Brain microvascular endothelial cell (primary cell): Measurements from ENCODE around the gene CDC42EP3.

ENCODE experiments used
- DNase-seq: peaks from one replicate; pipeline ENCODE4 v3.0.0-alpha.2; 2020
- H3K27ac ChIP-seq: fragments of 250-450 bp; sonication (Bioruptor Pico); 2 replicates; pipeline ENCODE4 v1.5.1; 2020; ENCODE audit warnings: mild to moderate bottlenecking, moderate library complexity
- H3K27me3 ChIP-seq: fragments of 250-450 bp; sonication (Bioruptor Pico); replicated peaks from 2 replicates; pipeline ENCODE4 v1.5.1; 2020; ENCODE audit warnings: mild to moderate bottlenecking
- H3K36me3 ChIP-seq: fragments of 250-450 bp; sonication (Bioruptor Pico); replicated peaks from 2 replicates; pipeline ENCODE4 v1.5.1; 2020; ENCODE audit warnings: mild to moderate bottlenecking
- H3K4me3 ChIP-seq: 2 replicates; pipeline ENCODE4 v1.5.1; 2011; ENCODE audit warnings: low read depth, mild to moderate bottlenecking, control low read depth, low read length, moderate library complexity
- in situ Hi-C: cut with HindIII; loops from 2 replicates; pipeline ENCODE4 v1.10.0; 2017; ENCODE audit warnings: low sequenced_read_pairs, low pct_ligation_motif_present
- TF ChIP-seq, protein P1 (sequence below): IDR thresholded peaks from 2 replicates; pipeline ENCODE4 v1.5.1; 2011; ENCODE audit warnings: low read depth, mild to moderate bottlenecking, moderate library complexity, low read length, control low read depth, inconsistent platforms; ENCODE audit errors: missing control alignments

CDC42EP3 gene

DNA sequence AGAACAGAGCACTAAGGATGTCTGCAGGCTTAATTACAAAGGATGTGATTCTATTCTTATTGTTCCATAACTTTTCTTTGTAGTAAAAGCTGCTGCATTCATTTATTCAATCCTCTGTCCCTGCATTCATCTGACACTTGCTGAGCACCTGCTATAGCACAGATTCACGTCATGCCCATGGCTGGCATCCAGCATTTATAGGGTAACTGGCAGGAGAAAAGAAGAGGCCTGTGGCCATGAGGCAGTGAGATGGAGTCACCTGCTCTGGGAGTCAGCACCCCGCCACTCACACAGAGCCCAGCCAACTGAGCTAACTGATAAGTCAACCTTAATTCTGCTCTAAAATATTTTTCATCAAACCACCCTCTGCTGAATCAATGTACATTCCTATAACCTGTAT, 18.3 kb upstream of the CDC42EP3 start:
- TF ChIP-seq, protein P1, sequence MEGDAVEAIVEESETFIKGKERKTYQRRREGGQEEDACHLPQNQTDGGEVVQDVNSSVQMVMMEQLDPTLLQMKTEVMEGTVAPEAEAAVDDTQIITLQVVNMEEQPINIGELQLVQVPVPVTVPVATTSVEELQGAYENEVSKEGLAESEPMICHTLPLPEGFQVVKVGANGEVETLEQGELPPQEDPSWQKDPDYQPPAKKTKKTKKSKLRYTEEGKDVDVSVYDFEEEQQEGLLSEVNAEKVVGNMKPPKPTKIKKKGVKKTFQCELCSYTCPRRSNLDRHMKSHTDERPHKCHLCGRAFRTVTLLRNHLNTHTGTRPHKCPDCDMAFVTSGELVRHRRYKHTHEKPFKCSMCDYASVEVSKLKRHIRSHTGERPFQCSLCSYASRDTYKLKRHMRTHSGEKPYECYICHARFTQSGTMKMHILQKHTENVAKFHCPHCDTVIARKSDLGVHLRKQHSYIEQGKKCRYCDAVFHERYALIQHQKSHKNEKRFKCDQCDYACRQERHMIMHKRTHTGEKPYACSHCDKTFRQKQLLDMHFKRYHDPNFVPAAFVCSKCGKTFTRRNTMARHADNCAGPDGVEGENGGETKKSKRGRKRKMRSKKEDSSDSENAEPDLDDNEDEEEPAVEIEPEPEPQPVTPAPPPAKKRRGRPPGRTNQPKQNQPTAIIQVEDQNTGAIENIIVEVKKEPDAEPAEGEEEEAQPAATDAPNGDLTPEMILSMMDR = no peak
- no peak for DNase-seq
- Histone ChIP-seq H3K4me3 (no peak overlapping the region), H3K27me3 (no peaks in the 10 kb centered on the region), H3K36me3 (no peaks in the 10 kb centered on the region), H3K27ac (peak overlapping the region; percentile 80)
- in situ Hi-C loops = no loop called here

DNA sequence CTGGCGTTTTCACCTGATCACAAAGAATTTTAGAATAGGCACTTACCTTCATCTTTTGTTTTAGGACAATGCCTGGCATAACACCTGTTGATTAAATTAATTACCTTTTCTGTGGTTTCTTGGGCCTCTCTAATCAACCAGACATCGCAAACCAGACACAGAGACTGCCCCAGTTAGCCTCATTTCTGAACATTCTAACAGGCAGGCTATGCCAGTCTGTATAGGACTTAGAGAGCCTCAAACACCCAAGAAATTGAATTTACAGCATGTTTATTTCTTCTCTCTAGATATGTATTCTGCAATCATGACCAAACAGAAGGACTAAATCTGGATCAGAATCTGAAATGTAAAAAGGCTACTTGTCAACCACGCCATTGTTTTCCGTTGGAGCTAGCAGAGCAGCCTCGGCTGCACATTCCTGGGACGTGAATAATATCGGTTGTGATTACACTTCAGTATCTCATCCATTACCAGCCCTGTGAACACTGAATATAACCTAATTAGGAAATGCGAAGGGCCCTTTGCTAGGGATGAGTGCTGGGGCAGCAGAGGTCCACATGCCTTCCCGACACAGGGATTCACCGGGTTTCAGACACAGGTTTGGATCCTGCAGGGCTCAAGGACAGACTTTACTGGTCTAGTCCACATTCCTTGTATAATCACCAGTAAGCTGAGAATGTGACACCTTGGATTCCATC, 17.5 kb upstream of the CDC42EP3 start:
- DNase-seq = peak; percentile 85
- Histone ChIP-seq H3K36me3 (no peaks in the 10 kb centered on the region), H3K4me3 (no peak overlapping the region), H3K27me3 (no peaks in the 10 kb centered on the region), H3K27ac (peak overlapping the region; percentile 80)
- in situ Hi-C loops = no loop called here
- TF ChIP-seq, protein P1 = no peak

DNA sequence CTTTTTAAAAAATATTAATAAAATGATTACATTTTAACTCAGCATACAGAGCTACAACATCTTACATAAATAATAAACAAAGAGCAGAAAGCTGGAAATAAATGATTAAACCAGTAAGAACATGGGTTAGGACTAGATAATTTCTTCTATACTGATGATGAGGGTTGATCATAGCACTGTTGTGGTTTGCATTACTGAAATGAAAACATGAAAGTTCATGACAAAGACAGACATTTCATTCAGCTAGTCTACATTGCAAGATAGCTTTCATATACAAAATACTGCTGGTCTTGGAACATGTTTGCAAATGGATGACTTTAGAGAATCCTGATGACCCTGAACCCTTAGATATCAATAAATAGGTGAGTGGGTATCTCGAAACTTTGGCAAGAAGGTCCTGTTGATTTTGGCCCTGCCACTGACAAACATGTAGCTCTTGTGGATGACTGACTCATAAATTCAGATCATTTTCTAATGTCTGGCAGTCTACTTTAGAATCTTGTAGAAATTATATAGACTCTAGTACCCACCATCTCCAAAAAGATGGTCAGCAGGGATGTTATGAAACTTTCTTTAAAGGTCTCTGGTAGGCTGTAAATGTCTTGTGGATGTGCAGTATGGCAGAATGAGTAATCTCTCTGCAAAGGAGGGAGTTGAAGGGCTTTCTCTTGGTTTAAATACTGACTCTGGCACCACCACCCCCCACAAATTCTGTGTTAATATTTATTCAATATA, 15.5 kb upstream of the CDC42EP3 start:
- TF ChIP-seq, protein P1 = no peak
- in situ Hi-C loops = no loop called here
- Histone ChIP-seq H3K27ac (peak overlapping the region; percentile 29), H3K27me3 (no peaks in the 10 kb centered on the region), H3K4me3 (no peak overlapping the region), H3K36me3 (no peaks in the 10 kb centered on the region)
- DNase-seq = no peak

DNA sequence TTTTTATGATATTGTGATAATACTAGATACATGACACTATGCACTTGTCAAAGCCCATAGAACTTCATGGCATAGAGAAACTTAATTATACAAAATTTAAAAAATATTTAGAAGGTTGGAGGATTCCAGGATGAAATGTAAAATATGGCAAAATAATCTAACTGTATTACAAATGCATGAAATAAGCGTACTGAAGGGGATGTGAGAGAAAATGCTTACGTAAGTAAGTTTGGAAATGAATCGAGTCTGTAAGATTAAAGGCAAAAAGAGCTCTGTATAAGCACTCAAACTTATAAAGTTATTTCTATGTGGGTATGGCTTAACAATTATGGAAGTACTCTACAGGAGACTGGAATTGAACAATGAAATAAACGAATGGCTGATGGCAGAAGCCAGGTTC, 13.4 kb upstream of the CDC42EP3 start:
- Histone ChIP-seq H3K4me3 (no peak overlapping the region), H3K27ac (no peak overlapping the region), H3K36me3 (no peaks in the 10 kb centered on the region), H3K27me3 (no peaks in the 10 kb centered on the region)
- in situ Hi-C loops = no loop called here
- TF ChIP-seq, protein P1 = no peak
- no peak for DNase-seq

DNA sequence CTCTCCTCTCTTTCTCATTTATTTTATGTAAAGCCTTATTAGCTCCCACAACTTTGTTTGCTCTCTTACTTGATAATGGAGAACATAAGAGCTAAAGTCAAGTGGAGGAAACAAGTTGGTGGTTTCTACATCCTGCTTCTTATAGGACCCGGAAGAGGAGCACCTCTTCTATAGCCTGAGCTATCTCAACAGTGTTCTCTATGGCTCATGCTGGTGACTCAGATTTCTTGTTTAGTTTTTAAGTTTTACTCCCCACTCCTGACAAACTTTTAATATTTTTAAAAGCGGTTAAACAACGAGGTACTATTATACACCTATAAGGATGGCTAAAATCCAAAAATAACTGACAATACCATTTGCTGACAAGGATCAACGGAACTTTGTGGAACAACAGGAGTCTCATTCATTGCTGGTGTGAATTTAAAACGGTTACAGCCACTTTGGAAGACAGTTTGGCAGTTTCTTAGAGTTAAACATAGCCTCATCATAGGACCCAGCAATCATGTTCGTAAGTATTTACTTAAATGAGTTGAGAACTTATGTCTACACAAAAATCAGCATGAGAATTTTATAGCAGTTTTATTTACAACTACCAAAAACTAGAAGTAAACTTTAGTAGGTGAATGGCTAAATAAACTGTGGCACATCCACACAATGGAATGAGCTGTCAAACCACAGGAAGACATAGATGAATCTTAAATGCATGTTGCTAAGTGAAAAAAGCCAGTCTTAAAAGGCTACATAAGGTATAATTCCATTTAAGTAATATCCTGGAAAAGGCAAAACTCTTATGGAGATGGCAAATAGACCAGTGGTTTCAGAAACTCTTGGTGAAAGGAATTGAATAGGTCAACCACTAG, 12.7 kb upstream of the CDC42EP3 start:
- in situ Hi-C loops = no loop called here
- Histone ChIP-seq H3K27me3 (no peaks in the 10 kb centered on the region), H3K36me3 (no peaks in the 10 kb centered on the region), H3K27ac (no peak overlapping the region), H3K4me3 (no peak overlapping the region)
- TF ChIP-seq, protein P1 = no peak
- no peak for DNase-seq
